Ishikawa (cell line): ENCODE measurements around the gene SHMT1.

Source experiments
- RAD21 ChIP-seq: IDR thresholded peaks from 2 replicates; pipeline ENCODE4 v1.6.1; 2012; ENCODE audit warnings: low read depth
- TEAD4 ChIP-seq: IDR thresholded peaks from 2 replicates; pipeline ENCODE4 v1.6.1; 2012
- YY1 ChIP-seq: IDR thresholded peaks from 2 replicates; pipeline ENCODE4 v1.6.1; 2012; ENCODE audit warnings: low read depth

DNA sequence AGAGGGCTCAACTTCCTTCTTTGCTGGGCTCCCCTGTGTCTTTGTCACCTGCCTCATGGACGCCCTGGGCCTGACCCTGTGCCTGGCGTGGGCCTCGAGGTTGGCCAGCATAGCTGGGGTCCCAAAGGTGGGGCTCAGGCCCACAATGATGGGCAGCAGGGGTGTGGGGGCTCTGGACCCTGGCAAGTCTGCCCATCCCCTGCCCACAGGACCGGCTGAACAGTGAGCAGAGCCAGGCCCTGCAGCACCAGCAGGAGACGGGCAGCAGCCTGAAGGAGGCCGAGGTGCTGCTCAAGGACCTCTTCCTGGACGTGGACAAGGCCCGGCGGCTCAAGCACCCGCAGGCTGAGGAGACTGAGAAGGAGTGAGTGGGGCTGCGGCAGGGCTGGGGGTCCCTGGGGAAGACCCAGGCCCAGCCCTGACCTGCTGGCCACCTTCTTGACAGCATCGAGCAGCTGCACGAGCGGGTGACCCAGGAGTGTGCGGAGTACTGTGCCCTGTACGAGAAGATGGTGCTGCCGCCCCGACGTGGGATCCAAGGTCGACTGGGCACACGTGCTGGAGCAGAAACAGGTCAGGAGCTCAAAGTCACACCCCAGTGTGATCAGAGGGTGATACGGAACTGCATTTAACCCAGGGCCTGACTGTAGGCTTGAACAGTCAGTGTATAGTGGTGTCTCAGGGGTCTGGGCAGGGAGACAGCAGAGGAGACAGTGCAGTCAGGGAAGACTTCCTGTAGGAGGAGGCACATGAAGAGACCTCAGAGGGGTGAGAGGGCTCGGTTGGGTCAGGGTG lies 18.0 kb upstream of the SHMT1 start:
- TF ChIP-seq TEAD4 (no peak), YY1 (no peak), RAD21 (no peak)
